ENCODE measurements around the gene PRPF39.

PRPF39 gene

DNA sequence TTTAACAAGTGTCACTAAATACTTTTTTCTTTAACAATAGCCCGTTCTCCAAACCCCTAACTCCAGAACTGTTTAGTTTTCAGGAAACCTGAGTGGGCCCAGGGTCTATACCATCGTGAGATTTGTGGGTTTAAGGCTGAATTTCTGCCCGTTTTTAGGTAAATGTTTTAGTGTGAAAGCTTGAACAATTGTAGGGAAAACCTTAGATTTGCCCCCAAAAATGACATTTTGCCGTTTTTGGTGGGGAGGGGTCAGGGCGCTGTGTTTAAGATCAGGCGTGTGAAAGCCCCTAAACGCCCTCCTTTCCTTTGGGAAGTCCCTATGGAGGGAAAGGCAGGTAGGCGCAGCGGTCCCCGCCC is 320 bp upstream of the PRPF39 start:
- no peak for DNase-seq

DNA sequence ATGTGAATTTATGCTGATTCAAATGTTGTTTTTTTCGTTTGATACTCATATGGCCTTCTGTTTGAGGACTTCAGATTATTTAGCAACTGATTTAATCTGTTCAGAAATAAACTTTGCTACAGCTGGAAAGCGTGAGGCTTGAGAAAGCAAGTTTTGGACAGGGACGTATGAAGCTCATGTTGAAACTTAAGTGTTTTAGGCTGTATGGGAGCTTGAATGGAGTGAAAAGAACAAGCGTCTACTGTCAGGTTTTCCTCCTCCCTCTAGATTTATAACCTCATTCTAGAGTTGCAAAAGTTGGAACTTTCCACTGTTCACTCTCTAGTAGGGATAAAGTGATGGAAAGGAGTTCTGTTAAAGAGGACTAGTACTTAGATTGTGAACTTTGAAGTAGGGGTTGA is 1.0 kb downstream of the PRPF39 start:
- no peak for DNase-seq

DNA sequence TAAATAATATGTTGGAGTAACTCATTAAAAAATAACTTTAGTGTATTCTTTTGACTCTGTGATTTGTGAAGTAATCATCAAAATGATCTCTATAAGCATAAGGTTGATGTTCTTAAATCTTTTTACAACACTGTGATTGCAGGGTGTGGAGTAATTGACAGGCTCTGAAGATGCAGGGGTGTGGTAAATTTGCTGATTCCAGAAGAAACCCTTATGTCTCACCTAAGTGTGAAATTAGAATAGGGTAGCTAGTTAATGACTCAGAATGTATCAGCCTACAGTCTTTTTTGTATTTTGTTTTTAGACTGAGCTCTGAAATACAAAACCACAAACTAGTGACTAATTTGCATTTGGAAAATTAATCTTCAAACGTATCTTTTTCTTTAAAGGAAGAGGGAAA is 5.9 kb downstream of the PRPF39 start:
- DNase-seq, result peak in 1 of 2 donors; percentile 20

DNA sequence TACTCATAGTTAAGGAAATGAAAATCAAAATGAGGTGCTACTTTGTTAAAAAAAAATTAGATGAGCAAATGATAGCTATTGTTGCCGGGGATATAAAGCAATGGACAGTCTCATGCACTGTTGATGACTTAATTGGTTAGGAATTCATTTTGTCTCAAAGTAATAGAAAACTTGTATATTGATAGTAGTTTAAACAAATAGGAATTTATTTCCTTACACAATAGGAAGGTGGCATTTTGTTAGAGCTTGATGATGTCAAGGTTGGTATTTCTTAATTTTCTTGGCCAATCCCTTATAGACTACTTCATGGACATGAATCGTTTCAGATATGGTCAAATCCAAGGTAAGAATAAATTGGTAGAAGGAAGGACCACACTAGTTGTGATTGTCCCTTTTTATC is 7.8 kb downstream of the PRPF39 start:
- no peak for DNase-seq

DNA sequence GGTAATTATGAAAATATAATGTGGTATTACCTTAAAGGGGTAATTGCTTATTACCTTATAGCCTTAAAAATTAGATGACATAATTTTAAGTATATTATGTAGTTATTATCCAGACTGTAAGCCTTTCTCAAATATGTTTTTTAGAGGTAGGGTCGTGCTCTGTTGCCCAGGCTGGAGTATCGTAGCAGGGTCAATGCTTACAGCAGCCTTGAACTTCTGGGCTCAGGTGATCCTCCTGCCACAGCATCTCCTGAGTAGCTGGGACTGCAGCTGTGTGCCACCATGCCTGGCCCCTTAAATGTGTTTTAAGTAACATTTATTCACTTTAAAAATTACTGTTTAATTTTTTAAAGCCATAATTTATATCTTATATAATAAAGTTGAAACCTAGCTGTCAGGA is 10.4 kb downstream of the PRPF39 start:
- DNase-seq, result no peak

DNA sequence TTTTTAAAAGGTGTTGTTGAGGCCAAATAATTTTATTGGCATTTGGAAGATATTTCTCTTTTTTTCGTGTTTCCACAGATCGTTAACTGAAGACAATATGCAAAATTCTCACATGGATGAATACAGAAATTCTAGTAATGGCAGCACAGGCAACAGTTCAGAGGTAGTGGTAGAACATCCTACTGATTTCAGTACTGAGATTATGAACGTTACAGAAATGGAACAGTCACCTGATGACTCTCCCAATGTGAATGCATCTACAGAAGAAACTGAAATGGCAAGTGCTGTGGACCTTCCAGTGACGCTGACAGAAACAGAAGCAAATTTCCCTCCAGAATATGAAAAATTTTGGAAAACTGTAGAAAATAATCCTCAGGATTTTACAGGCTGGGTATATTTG is 11.2 kb downstream of the PRPF39 start:
- no peak for DNase-seq

DNA sequence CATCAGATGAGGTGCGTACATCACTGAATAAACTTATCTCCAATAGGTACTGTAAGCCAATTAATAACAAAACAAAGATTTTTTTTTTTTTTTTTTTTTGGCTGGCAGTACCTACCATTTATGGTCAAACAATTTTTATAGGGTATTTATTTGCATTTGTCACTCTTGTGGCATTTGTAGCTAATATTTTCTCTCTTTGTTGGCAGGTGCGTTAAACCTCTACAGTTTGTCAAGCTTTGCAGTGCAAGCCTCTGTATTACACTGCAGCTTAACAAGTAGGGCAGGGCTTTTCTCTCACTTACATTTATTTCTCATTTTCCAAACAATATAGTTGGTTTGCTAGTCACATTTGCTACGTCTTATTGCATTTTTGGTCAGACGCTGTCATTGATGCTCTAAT is 12.3 kb downstream of the PRPF39 start:
- DNase-seq, result no peak

DNA sequence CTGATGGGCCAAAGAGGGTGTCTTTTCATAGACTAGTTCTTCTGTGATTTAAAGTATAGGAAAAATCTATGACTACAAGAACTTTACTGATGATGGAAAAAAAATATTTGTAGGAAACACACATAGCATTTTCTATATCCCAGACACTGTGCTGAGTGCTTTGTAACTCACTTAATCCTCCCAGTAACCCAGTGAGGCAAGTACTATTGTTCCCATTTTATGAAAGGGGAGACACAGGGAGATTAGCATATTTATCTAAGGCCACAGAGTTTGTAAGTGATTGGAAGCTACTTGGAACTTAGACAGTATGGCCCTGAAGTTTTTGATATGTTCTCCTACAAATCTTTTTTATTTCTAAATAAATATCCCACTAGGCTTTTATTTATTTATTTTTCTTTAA is 19.9 kb downstream of the PRPF39 start:
- DNase-seq, result no peak

DNA sequence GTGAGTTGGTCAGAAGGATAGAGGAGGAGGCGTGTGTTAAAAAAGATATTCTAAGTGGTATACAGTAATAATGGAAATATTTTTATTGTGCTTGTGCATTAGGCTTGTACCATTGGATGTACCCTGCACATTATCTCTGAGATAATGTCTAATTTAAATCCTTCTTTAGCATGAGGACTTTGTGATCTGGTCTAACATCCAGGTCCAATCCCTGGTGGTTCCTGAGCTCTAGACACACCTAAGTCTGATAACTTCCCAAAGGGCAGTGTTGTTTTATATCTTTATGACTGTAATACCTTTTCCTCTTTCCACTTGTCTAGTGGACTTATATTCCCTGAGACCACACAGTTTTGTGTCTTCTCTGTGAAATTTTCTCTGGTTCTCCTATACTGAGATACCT is 20.6 kb downstream of the PRPF39 start:
- DNase-seq, result no peak

DNA sequence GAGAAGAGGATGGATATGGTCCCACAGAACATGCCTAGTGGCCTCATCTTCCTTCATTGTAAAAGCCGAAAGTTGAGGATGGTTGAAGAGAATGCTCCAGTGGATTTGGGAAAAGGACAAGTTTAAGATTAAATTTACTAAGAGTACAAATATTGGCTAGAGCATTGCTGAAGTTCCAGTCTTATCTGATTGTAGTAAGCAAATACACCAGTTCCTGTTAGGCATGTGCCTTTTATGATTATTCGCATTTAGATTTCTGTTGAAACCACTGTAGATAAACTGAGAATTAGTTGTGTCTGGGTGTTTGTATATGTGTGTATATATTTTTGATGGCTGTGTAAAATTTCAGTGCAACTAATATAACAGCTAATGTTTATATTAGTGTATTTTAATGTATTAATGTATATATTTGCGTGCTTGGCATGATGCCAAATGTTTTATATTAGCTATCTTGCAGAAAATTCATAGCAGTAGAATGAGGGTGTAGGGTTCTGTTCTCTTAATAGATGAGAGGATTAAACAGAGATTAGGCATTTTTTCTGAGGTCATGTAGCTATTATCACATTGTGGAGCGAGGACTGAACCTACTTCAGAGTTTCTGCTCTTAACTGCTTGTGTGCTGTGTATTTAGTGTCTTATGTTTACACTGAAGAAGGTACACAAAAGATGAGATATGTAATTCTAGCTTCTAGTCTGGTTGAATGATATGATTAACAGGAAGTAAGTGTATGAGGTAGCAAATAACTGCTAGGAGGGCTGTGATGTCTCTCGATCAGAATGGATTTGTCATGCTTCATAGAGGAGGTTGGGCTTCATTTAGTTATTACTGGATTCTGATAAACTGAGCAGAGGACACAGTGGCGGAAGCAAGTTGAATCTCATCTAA is 29.2 kb downstream of the PRPF39 start:
- DNase-seq, result no peak

DNA sequence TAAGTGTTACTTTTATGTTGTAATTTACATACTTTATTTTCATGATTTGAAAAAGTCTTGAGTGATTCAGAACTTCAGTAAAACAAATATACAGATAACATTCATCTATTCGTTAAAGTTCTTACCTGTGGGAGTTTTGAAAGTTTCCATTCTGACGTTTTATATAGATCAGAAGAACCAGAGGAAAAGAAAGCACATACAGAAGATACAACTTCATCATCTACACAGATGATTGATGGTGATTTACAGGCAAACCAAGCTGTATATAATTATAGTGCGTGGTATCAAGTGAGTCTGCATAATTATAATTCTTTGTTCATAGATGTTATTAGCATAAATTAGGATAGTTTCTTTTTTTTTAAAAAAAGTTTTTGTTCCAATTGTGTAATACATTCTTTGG is 30.4 kb downstream of the PRPF39 start:
- DNase-seq, result no peak

DNA sequence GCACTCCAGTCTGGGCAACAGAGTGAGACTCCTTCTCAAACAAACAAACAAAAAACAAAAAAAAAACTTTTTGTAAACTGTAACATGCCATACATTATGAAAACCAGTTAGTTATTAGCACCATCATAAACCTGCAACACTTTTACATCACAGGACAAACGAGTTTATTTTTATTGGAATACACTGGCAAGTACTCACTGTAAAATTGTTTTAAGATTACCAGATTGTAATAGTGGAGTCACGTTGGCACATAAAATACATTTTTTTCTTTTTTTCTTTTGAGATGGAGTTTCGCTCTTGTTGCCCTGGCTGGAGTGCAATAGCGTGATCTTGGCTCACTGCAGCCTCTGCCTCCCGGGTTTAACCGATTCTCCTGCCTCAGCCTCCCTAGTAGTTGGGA is 34.7 kb downstream of the PRPF39 start:
- DNase-seq, result no peak

DNA sequence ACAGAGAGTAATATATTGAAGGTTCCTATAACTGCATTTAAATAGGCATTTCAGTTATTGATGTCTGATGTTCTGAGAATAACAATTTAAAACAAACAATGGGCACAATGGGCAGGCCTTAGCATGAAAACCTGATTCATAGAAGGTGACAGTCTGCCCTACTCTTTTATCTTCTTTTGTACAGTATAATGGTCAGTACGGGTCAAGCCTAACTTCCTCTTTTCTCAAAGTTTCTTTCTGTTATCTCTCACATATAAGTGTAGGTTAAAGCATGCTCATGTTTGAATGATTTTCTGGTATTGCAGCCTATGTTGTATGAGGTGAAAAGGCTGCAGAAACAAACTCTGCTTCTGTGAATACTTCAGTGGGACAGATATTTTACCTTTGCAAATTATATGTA is 36.2 kb downstream of the PRPF39 start:
- no peak for DNase-seq

DNA sequence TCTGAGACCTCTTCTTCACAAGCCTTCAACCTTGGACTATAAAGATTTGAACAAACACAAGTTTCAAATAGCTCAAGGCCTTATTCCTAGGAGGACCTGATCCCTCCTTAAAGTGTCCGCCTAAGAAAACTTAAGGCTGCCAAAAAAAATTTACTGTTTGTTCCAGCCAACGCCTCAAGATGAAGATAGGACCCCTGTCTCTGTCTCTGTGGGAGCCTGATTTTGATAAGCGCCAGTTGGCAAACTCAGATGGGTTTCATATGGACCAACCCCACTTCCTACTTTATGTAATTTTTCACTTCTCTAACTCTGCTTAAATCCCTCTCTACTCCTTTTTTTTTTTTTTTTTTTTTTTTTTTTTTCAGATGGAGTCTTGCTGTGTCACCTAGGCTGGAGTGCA is 39.4 kb downstream of the PRPF39 start:
- no peak for DNase-seq

DNA sequence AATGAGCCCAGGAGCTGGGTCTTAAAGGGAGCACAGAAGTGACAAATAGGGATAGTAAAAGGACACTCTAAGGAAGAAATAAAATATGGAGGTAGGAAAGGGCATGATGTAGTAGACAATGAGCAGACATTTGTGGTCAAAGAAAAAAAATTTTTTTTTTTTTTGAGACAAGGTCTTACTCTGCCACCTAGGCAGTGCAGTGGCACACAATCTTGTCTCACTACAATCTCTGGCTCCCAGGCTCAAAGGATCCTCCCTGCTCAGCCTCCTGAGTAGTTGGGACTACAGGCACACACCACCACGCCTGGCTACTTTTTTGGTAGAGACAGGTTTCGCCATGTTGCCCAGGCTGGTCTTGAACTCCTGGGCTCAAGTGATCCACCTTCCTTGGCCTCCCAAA is 41.8 kb downstream of the PRPF39 start:
- no peak for DNase-seq

DNA sequence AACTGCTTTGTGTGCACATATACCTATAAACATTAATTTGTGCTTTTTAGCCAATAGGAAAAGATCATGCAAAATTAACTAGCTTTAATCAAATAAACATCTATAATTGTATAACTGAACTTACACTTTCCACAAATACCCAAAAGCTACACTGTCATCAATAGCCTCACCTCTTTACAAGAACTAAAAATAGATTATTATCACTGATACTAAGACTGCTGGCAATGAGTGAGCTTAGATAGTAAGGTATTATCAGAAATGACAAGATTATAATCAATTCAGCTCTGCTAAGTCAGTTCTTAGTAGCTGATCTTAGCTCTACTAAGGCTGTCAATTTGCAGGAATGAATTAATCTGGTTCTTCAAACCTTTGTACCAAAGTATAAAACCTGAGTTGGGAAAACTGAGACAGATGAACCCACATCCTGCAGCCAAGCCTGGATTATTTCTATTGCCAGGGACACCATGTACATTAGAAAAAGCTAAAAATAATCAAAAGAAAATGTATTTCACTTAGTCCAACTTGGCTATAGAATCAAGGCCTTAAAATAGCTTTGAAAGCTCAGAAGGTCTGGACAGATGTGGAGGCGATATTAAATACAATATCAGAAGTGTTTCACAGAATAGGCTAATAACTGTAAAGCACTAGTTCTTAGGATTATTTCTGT is 45.2 kb downstream of the PRPF39 start:
- no peak for DNase-seq

DNA sequence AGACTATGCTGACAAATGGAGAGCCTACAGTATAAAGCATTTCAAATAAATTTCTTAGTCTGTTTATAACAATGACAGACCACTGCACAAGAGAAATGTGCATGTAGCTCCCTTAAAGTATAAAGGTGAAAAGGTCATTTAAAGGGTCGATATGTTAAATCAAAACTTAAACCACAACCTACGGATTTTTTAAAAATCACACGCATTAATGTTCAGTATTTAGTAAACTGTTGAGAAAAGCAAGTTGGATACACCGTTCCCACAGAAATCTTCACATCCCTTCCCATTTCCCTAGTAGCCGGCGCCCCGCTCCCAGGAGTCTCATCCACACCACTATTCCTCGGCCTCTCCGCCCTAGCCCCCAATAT is 49.8 kb downstream of the PRPF39 start:
- DNase-seq, result peak in 1 of 2 donors; percentile 3

DNA sequence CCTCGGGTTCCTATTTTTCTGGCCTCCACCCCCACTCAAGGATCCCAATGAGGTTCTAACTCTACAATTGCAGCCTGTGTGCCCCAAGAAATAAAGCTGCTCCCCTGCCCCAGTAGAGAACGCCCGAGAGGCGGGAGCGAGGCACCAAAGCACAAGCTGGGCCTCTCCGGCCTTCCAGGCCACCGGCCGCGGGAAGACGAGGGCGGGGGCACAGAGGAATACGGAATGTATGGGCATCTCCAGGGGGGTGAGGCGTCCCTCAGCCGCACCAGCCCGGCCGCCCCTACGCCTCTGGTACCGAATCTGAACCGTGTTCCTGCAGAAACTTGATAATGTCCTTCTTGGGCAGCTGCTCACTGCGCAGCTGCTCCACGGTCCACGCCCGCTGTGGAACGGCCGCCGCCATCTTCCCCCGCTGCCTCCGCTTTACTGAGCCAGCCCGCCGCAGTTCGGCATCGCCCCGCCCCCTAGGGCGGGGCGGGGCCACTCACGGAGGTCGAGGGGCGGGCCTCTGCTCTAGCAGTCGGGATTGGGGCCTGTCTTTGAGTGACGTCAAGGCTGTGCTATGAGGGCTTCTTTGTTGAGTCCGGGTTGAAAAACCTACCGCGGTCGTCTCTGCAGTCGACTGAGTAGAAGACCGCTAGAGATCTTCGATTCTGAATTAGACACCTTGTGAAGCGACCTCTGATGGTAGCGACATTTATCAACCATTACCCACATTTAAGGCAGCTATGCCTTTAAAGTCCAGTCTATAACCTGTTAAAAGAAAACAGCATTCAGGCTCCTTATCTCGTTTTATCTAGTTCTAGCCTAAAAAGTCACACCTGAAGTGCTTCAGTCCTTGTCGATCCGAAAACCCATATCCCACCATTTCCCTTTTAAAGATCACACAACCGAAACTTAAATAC is 50.4 kb downstream of the PRPF39 start, which contains the start of gene FKBP3:
Gene FKBP3 (minus strand): TSS at position 431 of the 908 bp plus-strand sequence. CDS start 25 bp downstream, at position 406.
- DNase-seq, result peak; percentile 98 to 99

DNA sequence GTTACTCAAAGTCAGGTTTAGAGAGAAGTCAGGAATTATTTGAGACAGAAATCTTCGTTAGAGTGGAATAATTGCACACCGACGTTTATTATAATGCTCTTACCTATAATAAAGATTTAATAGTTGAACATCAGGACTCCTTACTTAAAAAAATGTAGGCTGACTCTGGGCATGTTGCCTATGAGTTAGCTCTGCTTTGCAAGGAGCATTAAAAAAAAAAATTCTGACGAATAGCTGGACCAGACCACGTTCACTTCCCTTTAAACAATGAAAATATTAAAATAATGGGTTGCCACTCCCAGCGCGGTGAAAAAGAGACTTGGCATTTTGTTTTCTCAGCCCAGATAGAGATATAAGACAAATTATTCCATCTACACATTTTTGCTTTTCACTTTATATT is 51.2 kb downstream of the PRPF39 start:
- DNase-seq, result no peak

DNA sequence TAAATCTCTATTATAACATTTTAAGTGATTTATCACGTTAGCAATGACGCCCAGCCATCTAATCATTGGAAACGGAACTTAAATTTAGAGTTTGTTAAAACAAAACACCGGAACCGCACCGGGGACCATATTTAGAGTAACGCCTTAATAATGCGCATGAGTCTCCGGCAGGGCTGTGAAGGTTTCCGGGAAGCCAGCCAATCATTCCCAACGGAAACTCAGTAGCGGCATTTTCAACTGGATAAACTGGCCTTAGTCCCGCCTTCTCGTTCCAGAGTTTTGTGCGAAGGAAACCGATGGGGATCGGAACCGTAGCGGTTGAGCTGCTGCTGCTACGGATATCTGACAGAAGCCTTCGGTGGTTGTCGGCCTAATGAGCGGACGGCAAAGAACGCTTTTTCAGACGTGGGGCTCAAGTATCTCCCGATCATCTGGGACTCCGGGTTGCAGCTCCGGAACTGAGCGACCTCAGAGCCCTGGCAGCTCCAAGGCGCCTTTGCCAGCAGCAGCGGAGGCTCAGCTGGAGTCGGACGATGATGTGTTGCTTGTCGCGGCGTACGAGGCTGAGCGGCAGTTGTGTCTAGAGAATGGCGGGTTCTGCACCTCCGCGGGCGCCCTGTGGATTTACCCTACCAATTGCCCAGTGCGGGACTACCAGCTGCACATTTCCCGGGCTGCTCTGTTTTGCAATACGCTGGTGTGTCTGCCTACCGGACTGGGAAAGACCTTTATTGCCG is 51.9 kb downstream of the PRPF39 start, which contains the start of gene FANCM:
Gene FANCM (plus strand): TSS at position 272 of the 737 bp plus-strand sequence. CDS start 102 bp downstream, at position 374.
- DNase-seq, result peak; percentile 90 to 94

DNA sequence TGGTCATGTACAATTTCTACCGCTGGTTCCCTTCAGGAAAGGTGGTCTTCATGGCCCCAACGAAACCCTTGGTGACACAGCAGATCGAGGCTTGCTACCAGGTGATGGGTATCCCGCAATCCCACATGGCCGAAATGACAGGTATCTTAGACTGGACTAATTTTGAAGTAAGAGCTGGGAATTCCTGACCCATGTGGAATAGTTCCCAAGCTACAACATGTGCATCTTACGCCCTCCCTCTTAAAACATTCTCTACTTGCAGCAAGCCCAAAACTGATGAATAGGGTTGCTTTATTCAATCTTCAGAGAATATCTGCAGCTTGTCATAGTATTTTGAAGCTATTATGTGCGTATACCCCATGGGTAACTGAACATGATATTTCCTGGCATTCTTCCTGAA is 52.5 kb downstream of the PRPF39 start:
- DNase-seq, result no peak

DNA sequence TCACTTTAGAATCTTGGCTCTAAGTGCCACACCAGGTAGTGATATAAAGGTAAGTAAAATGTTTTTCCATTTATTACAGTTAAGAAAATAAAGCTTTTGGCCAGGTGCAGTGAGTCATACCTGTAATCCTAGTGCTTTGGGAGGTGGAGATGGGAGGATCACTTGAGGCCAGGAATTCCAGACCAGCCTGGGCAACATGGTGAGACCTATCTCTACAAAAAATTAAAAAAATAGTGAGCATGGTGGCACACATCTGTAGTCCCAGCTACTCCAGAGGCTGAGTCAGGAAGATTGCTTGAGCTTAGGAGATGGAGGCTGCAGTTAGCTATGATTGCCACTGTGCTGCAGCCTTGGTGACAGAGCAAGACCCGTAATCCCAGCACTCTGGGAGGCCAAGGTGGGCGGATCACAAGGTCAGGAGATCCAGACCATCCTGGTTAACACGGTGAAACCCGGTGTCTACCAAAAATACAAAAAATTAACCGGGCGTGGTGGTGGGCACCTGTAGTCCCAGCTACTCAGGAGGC is 56.8 kb downstream of the PRPF39 start:
- DNase-seq, result no peak
